ENCODE data around the gene ELOVL3.

DNA sequence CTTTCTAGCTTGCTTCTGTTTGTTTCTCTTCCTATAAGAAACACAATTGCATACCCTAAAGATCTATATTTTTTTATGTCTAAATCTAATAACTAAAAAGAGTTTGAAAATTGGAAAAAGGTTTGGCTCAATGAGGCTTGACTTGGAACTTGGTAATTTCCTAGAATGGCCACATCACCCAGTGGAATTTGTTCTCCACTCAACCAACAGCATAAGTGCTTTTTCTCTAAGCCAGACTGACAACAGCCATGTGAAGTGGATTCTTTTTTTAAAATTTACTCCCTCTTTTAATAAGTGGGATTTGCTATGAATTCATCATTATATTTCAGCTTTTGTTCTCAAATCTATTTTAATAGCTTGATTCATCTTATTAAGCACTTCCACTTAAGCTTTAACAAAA, 53.0 kb downstream of the ELOVL3 start:
- TF ChIP-seq POLR2A (IDR thresholded peaks at IDR 0.05; ENCODE audit: low read depth, low read length): no peak
- TF ChIP-seq POLR2AphosphoS5 (IDR thresholded peaks at IDR 0.05; ENCODE audit: low read depth, low read length): no peak
- no peak for TF ChIP-seq TAF1 (IDR thresholded peaks at IDR 0.05; ENCODE audit: borderline replicate concordance, low read depth, low read length)

Measured in GM12892 (cell line).